ENCODE results near the gene ARHGAP15.

- TF ChIP-seq CTCF (IDR thresholded peaks at IDR 0.05; ENCODE audit: low read depth, low read length, missing input control) (no peak), RXRA (IDR thresholded peaks at IDR 0.05) (no peak), EGR1 (IDR thresholded peaks at IDR 0.05; ENCODE audit: low read depth in 2 of 2) (no peak), RAD21 (IDR thresholded peaks at IDR 0.05) (no peak), GABPA (IDR thresholded peaks at IDR 0.05 in 1 of 2, conservative IDR thresholded peaks at IDR 0.05 in 1 of 2) (no peak), ATF3 (IDR thresholded peaks at IDR 0.05) (no peak), TAF1 (conservative IDR thresholded peaks at IDR 0.05) (no peak), FOXA1 (IDR thresholded peaks at IDR 0.05) (no peak), YY1 (IDR thresholded peaks at IDR 0.05) (no peak), SP1 (IDR thresholded peaks at IDR 0.05) (no peak), ZBTB33 (IDR thresholded peaks at IDR 0.05) (no peak), MAX (IDR thresholded peaks at IDR 0.05) (no peak)
Observed at GRCh38 chr2:143564419-143564818, 435.2 kb downstream of the ARHGAP15 start.

Measured in liver (tissue), 3 donors.